ENCODE data around the gene GON4L.

- TF ChIP-seq POLR2A (IDR thresholded peaks at IDR 0.05; ENCODE audit: low read length) (no peak), GATA1 (IDR thresholded peaks at IDR 0.05; ENCODE audit: low read depth, low read length) (no peak)
Observed at GRCh38 chr1:155893389-155894142, 36.6 kb upstream of the GON4L start.

Data from erythroblast (primary cell).